ENCODE results near the gene BMP6.

DNA sequence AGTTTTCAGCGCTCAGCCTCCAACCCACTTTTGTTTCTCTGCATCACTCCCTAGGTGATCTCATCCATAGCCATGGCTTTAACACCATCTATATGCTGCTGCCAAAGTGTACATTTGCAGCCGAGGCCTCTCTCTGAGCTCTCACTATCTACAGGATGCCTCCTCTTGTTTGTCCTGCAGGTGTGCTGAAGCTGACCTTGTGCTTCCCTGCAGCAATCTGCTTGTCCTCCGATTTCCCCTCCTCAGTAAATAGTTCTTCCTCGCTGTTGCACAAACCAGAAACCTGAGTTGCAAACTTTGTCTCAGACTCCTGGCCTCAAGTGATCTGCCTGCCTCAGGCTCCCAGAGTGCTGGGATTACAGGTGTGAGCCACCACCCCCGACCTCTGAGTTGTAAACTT lies 188.4 kb downstream of the BMP6 start:
- TF ChIP-seq, protein P1, sequence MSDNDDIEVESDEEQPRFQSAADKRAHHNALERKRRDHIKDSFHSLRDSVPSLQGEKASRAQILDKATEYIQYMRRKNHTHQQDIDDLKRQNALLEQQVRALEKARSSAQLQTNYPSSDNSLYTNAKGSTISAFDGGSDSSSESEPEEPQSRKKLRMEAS (IDR thresholded peaks at IDR 0.05), result no peak
- TF ChIP-seq EP300 (IDR thresholded peaks at IDR 0.05; ENCODE audit: borderline replicate concordance in 1 of 2, low read depth in 2 of 2, low read length in 2 of 2) (no peak), PHF8 (conservative IDR thresholded peaks at IDR 0.05; ENCODE audit: low read depth, low read length) (no peak), HDAC6 (IDR thresholded peaks at IDR 0.05; ENCODE audit: low read depth, low read length) (no peak), SP1 (IDR thresholded peaks at IDR 0.05; ENCODE audit: low read depth, low read length) (no peak), EZH2 (IDR thresholded peaks at IDR 0.05; ENCODE audit: low read depth, low read length, severe bottlenecking) (no peak), POLR2AphosphoS5 (IDR thresholded peaks at IDR 0.05; ENCODE audit: low read depth, low read length) (no peak), TCF12 (IDR thresholded peaks at IDR 0.05; ENCODE audit: low read depth, low read length) (no peak), MAFK (IDR thresholded peaks at IDR 0.05; ENCODE audit: low read depth, low read length) (no peak), RAD21 (IDR thresholded peaks at IDR 0.05 in 1 of 2, conservative IDR thresholded peaks at IDR 0.05 in 1 of 2; ENCODE audit: low read depth in 2 of 2, low read length in 2 of 2) (no peak), CBX8 (IDR thresholded peaks at IDR 0.05; ENCODE audit: borderline replicate concordance, low read depth, low read length) (no peak)
- TF ChIP-seq, protein P2, sequence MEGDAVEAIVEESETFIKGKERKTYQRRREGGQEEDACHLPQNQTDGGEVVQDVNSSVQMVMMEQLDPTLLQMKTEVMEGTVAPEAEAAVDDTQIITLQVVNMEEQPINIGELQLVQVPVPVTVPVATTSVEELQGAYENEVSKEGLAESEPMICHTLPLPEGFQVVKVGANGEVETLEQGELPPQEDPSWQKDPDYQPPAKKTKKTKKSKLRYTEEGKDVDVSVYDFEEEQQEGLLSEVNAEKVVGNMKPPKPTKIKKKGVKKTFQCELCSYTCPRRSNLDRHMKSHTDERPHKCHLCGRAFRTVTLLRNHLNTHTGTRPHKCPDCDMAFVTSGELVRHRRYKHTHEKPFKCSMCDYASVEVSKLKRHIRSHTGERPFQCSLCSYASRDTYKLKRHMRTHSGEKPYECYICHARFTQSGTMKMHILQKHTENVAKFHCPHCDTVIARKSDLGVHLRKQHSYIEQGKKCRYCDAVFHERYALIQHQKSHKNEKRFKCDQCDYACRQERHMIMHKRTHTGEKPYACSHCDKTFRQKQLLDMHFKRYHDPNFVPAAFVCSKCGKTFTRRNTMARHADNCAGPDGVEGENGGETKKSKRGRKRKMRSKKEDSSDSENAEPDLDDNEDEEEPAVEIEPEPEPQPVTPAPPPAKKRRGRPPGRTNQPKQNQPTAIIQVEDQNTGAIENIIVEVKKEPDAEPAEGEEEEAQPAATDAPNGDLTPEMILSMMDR (IDR thresholded peaks at IDR 0.05; ENCODE audit: control extremely low read depth in 1 of 3, insufficient read depth in 1 of 3, low read depth in 1 of 3, low read length in 3 of 3), result no peak

Measured in H1 (cell line).